Kidney epithelial cell (primary cell): ENCODE data around the gene CDK7. TPM values are rescaled to one million over a fixed set of nuclear protein-coding genes. Genes with fewer than 3 reads are reported as not detected.

Experiments
- DNase-seq: peaks from one replicate; pipeline ENCODE4 v3.0.0-alpha.2; 2010; ENCODE audit warnings: low read depth
- H3K27me3 ChIP-seq: 2 replicates; pipeline ENCODE4 v1.6.0; 2011; ENCODE audit warnings: low read length; ENCODE audit not compliant: control insufficient read depth, insufficient read depth
- H3K36me3 ChIP-seq: 2 replicates; pipeline ENCODE4 v1.5.1; 2011; ENCODE audit warnings: low read length; ENCODE audit not compliant: control insufficient read depth, insufficient read depth
- H3K4me3 ChIP-seq: 2 replicates; pipeline ENCODE4 v1.5.1; 2011; ENCODE audit warnings: low read depth, mild to moderate bottlenecking, control low read depth, low read length
- total RNA-seq: library from RNA; depleted of rRNA; stranded (reverse); fragments of >200 nt; gene quantifications from 2 replicates; pipeline ENCODE4 v1.2.3, GENCODE V29; 2015
- TF ChIP-seq, protein P1 (sequence below): IDR thresholded peaks from 2 replicates; pipeline ENCODE4 v1.5.1; 2011; ENCODE audit warnings: mild to moderate bottlenecking, moderate library complexity, low read length, control low read depth, inconsistent platforms; ENCODE audit not compliant: insufficient read depth, poor library complexity, severe bottlenecking

Gene CDK7
- total RNA-seq, 1 donor from 2014 or later = 50.3 TPM

DNA sequence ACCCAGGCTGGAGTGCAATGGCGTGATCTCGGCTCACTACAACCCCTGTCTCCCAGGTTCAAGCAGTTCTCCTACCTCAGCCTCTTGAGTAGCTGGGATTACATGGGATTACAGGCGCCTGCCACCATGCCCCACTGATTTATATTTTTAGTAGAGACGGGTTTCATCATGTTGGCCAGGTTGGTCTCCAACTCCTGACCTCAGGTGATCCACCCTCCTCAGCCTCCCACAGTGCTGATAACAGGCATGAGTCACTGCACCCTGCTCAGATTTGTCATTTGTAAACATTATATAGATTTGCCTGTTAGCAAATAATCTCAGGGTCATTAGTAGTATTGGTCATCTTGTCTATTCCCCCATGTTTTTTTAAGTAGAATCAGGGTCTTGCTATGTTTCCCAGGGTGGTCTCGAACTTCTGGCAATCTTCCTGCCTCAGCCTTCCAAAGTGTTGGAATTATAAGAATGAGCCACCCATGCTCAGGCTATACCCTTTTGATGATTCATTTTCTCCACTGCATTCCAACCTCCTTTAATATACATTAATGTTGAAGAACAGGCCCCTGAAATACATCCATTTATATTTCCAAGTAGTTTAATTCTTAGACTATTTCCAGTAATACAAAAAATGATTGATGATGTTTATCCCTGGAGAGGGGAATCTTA is 28.0 kb upstream of the CDK7 start:
- H3K27me3 ChIP-seq = no peaks in the 10 kb centered on the region
- no peaks in the 10 kb centered on the region for H3K36me3 ChIP-seq
- H3K4me3 ChIP-seq = no peak overlapping the region
- no peak for DNase-seq
- TF ChIP-seq, protein P1, sequence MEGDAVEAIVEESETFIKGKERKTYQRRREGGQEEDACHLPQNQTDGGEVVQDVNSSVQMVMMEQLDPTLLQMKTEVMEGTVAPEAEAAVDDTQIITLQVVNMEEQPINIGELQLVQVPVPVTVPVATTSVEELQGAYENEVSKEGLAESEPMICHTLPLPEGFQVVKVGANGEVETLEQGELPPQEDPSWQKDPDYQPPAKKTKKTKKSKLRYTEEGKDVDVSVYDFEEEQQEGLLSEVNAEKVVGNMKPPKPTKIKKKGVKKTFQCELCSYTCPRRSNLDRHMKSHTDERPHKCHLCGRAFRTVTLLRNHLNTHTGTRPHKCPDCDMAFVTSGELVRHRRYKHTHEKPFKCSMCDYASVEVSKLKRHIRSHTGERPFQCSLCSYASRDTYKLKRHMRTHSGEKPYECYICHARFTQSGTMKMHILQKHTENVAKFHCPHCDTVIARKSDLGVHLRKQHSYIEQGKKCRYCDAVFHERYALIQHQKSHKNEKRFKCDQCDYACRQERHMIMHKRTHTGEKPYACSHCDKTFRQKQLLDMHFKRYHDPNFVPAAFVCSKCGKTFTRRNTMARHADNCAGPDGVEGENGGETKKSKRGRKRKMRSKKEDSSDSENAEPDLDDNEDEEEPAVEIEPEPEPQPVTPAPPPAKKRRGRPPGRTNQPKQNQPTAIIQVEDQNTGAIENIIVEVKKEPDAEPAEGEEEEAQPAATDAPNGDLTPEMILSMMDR = no peak

DNA sequence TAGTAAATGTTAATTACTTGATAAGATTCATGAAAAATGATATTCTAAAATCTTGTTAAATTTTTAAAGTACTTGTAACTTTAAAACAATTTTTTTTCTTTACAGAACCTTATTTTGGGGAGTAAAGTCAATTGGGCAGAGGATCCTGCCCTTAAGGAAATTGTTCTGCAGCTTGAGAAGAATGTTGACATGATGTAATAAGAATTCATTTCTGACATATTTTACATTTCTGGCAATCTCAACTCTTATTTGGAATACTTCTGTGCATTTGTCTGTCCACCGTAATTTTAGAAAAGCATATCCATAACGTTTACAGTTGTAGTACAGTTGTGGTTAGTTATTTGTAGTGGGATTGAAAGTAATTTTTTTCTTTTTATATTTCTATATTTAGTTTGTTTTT is 25.1 kb upstream of the CDK7 start:
- no peaks in the 10 kb centered on the region for H3K36me3 ChIP-seq
- no peak for DNase-seq
- H3K4me3 ChIP-seq = no peak overlapping the region
- no peaks in the 10 kb centered on the region for H3K27me3 ChIP-seq
- TF ChIP-seq, protein P1 = no peak

- TF ChIP-seq, protein P1 = no peak
These were observed 23.5 kb upstream of the CDK7 start for GRCh38 chr5:69211200-69211599.

DNA sequence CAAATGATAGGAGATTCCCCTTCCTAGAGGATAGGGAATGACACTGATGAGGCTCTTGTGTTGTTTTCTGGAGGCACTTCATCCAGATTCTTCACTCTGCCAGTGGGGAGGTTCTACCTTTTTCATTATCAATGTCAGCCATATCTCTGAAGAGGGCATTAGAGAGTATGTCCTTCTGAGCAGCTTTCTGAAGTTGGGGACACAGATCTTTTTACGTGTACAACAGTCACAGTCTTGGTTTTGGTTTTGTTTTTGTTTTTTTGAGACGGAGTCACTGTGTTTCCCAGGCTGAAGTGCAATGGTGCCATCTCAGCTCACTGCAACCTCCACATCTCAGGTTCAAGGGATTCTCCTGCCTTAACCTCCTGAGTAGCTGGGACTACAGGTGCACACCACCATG is 22.7 kb upstream of the CDK7 start:
- Histone ChIP-seq H3K27me3 (no peaks in the 10 kb centered on the region), H3K4me3 (no peak overlapping the region), H3K36me3 (no peaks in the 10 kb centered on the region)
- no peak for DNase-seq
- TF ChIP-seq, protein P1 = no peak

More at GRCh38 chr5:69211200-69211599, 23.5 kb upstream of the CDK7 start:
- DNase-seq = no peak
- Histone ChIP-seq H3K36me3 (no peaks in the 10 kb centered on the region), H3K4me3 (no peak overlapping the region), H3K27me3 (no peaks in the 10 kb centered on the region)

DNA sequence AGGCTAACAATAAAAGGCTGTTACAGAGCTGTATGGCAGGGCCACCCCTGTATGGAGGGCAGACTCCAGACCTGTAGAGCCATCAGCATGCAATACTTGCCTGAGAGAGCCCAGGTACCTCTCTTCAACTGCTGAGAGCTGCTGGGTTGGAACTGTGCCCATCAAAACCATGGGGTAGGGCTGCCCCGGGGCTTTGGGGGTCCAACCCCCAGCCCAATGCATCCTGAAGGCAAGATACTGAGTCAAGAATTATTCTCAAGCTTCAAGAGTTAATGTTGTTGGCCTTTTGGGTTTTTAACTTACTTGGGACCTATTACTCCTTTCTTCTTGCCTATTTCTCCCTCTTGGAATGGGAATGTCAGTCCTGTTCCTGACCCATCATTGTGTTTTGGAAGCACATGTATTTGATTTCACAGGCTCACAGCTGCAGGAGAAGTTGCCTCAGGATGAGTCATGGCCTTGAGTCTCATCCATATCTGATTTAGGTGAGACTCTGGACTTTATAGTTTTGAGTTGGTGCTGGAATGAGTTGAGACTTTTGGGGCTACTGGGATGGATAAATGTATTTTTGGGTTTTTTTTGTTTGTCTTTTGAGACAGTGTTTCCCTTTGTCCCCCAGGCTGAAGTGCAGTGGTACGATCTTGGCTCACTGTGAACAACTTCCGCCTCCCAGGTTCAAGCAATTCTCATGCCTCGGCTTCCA is 21.0 kb upstream of the CDK7 start:
- Histone ChIP-seq H3K27me3 (no peaks in the 10 kb centered on the region), H3K36me3 (no peaks in the 10 kb centered on the region), H3K4me3 (no peak overlapping the region)
- no peak for DNase-seq
- TF ChIP-seq, protein P1 = no peak
